Breast epithelium (tissue), 3 donors: ENCODE measurements around the gene PADI6.

Experiments used
- POLR2A ChIP-seq: fragments of 450-650 bp; IDR thresholded peaks from one replicate; pipeline ENCODE4 v1.6.1; 2016; ENCODE audit warnings: antibody characterized with exemption, mild to moderate bottlenecking, moderate library complexity
- POLR2AphosphoS5 ChIP-seq, 3 donors: sonication (generic); formaldehyde crosslinking; IDR thresholded peaks; one replicate each; pipeline ENCODE4 v1.6.1; 2017; ENCODE audit warnings: antibody characterized with exemption in 3 of 3

GRCh38 chr1:17348593-17349234 lies 23.3 kb upstream of the PADI6 start:
- no peak for TF ChIP-seq POLR2A
- no peak for TF ChIP-seq POLR2AphosphoS5 (IDR thresholded peaks at IDR 0.05)
